HG03045 (cell line): ENCODE measurements around the gene OSER1.

Experiments used
- ATAC-seq: cut with Tn5 transposase; IDR thresholded peaks from one replicate; pipeline ENCODE4 v1.9.1; 2021; ENCODE audit warnings: mild to moderate bottlenecking, moderate library complexity; ENCODE audit not compliant: unreplicated experiment

The OSER1 gene

GRCh38 chr20:44228465-44229258 lies 18.1 kb upstream of the OSER1 start:
- ATAC-seq, result no peak

- no peak for ATAC-seq
Measured at GRCh38 chr20:44224637-44225036, 14.1 kb upstream of the OSER1 start.

DNA sequence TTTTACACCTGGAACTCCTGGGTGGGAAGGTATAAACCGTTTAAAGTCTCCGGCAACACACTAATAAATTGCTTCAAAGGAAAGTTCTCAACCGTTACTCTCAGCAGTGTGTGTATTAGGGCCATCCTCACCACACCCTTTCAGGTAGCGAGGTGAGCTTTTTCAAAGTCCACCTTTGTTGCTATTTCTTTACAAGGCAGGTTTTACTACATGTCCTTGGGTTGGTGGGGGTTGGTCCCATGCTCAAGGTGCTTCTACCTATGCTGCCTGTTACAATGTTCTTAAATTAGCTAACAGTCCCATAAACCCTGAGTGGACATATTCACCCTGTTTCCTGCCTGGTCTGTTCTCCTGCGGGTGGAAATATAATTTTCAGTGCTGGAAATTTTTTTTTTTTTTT lies 13.2 kb upstream of the OSER1 start:
- no peak for ATAC-seq

DNA sequence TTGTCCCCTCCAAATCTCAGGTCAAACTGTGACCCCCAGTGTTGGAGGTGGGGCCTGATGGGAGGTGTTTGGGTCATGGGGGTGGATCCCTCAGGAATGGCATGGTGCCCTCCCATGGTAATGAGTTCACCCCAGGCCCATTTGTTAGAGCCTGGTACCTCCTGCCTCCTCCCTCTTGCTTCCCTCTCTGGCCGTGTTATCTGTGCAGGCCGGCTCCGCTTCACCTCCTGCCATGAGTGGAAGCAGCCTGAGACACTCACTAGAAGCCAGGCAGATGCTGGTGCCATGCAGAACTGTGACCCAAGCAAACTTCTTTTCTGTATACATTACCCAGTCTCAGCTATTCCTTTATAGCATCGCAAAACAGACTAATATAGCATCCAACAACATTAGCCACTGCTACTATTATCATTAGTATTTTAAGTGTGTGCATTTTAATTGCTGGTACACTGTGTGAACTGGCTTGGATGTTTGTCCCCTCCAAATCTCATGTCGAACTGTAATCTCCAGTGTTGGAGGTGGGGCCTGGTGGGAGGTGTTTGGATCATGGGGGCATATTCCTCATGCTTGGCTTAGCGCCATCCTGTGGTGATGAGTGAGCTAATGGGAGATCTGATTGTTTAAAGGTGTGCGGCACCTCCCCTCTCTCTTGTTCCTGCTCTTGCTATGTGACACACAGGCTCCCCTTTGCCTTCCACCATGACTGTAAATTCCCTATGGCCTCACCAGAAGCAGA lies 12.2 kb upstream of the OSER1 start:
- no peak for ATAC-seq

DNA sequence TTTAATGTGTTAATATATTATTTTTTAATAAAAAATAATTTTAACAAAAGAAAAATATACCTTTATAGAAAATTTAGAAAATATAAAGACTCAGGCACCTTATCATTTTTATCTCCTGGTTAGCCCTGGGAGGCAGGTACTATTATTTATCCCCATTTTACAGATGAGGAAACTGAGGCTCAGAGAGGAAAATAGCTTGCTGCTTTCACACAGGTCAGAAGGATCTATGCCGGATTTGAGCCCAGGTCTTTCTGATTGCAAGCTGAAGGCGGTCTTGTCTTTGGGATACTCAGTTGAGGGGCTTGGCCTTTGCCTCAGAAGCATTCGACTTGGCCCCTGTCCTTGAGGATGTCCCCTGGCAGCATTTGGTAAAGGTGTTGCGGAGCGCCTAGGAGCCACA lies 11.5 kb upstream of the OSER1 start:
- ATAC-seq, result no peak

- ATAC-seq, result no peak
Measured at GRCh38 chr20:44221368-44221954, 10.9 kb upstream of the OSER1 start.

DNA sequence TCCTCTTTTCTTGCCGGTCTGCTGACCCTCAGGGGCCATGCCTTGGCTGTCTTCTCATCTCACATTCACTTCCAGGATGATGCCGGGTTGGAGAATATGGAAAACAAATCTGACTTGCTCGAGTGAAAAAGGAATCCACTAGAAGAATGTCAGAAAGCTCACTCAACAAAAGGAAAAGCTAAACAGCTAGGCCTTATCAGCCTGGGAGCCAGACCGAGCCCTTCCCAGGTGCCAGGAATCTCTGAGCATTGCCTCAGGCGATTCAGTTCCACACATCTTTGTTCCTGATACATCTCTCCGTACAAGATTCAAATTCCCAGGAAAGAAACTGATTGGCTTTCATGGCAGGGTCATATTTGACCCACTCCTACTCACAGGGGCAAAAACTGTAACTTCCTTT lies 9.2 kb upstream of the OSER1 start:
- no peak for ATAC-seq

- ATAC-seq, result no peak
Measured at GRCh38 chr20:44219170-44219730, 8.7 kb upstream of the OSER1 start.

DNA sequence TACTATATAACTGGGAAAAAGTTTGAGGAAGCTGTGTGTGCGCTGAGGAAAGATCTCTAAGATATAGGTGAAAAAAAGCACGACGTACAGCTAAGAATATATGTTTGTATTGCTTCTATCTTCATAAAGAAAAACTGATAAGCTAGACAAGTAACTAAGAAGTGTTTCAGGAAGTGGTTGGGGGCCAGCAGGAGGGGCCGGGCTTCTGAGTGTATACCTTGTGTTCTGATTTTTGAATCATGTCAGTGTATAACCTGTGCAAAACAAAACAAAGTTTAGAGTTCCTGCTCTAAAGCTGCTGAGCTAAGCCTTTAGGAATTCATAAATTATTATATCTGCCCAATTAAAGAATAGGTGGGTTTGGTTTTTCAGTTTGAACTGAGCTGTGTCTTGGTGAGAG lies 7.9 kb upstream of the OSER1 start:
- ATAC-seq, result no peak

DNA sequence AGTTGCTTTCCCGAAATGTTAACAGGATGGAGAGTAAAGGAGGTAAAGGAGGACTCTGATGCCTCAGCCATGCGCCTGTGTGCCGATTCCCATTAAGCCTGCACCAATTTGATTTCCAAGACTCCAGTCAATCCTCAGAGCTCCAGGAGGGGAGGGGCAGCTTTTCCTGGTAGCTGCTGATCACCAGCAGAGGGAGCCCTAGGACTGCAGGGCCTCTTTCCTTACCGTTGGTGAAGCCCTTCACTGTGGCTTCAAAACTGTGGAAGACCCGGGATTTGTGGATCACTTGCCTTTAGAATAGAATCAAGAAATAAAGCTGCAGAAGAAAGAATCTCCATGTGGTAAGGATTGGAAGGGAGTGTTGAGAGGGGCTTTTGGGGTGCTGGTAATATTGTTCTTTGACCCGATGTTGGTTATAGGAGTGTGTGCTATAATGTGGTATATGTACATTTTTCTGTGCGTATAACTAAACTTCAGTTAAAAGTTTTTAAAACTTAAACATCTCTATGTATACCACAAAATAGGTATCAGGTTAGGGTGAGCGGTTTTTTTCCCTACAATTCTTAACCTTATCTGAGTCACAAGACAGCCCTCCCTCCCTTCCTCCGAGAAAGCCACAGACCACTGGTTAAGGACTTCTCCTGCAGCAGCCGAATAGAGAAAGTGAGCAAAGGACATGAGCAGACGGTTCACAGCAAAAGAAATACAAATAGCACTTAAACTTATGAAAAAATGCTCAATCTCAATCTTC lies 6.9 kb upstream of the OSER1 start:
- ATAC-seq, result no peak

DNA sequence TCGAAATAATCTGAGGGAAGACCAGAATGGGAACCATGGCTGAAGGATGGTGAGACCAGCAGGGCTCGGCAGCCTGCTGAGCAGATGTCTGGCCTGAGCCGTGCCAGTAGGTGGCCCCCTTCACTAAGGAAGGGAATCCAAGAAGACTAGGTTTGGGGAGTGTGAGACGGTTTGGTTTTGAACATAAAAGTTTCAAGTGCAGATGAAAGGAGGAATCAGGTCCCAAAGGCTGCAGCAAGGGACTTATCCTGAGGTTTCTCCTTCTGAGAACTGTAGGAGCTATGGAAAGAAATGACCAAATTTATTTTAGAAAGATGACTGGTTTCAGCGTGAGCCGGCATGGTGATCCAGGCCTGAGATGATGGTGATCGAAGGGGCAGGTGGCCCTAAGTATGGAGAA lies 4.6 kb upstream of the OSER1 start:
- ATAC-seq, result no peak

DNA sequence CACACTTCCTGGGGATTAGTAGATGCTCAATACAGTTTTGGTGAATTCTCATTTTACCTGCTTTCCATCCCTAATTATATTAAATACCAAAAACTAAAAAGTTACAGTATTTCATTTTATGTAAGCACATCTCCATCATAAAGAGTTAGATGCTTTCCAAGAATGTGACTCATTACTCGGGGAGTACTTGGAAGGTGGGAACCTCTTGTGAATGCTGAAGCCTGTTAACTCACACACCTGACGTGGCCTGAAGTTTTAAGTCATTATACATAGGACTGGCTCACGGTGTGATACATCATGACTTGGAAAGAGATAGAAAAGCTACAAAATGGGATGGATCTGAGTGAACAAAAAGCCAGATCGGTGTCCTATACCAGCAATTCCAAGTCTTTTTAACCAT lies 2.2 kb upstream of the OSER1 start:
- no peak for ATAC-seq

DNA sequence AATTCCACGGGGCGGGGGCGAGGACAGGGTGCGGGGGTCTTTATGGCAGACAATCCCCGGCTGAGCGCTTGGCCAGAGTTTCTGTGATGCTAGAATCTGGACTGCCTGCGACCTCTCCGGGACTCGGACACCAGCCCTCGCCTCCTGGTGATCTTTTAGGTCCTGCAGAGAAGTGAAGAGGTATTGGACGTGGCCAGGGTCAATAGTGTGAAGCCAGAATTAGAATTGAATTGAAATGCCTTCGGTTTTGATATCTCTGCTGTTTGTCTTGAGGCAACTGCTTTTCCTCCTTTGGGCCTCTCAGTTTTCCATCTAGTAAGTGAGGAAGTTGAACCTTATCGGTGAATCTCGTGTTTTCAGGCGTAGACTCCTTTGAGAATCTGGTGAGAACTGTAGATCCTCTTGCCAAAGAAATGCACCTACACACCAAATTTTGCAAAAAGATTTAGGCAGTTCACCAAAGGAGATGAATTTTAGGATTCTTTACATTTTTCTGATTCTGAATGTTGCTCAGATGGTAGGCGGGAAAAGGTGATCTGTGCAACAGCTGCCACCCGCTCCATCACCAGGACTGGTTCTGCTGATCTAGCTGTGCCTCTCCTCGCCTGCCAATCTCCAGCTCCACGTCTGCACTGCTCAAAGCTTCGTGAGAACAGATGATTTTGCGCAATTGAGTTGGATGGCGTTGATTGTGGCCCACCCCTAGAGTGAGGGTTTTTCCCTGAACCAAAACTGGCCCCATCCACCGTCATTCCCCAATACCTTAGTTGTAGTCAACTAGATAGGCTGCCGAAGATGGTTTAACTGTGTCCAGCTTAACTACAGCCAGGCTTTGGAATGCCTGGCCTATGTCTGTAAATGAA lies 837 bp upstream of the OSER1 start:
- no peak for ATAC-seq

GRCh38 chr20:44209686-44210405 lies 725 bp downstream of the OSER1 start:
- ATAC-seq, result peak; percentile 4

DNA sequence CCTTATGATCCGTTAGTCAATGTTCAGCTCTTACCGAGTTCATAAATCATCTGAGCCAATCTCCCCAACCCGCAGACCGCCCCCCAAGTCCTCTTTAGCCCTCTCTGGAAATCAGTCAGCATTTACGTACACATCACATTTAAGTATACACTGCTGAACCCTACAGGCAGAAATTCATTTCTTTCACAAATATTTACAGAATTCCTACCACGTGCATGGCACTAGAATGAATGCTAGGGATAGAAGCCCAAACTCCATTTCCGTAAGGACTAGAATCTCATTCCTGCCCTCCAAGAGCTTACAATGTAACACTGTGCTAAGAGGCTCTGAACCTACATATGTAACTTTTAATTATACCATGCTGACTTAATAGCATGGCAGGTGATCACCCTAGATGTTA lies 1.8 kb downstream of the OSER1 start:
- ATAC-seq, result no peak

GRCh38 chr20:44208165-44208564 lies 2.4 kb downstream of the OSER1 start:
- no peak for ATAC-seq

- ATAC-seq, result no peak
Measured at GRCh38 chr20:44207126-44207723, 3.3 kb downstream of the OSER1 start.

DNA sequence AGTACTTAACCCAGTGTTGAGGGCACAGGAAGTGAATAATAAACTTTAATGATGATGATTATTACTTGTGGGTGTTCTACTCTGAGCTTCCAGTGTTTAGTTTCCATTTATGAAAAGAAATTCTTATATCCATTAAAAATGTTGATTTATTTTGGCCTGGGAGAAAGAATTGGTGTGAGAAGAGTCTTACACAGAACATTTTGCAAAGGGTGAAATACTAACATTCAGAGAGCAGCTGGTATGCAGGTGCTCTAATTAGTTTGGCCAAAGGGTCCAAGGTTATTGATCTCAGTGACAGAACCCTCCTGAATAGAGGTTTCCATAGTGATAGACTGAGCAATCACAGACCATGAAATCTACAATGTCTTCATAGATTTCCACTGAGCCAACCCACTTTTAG lies 4.4 kb downstream of the OSER1 start:
- ATAC-seq, result no peak

GRCh38 chr20:44204832-44205215 lies 5.7 kb downstream of the OSER1 start:
- ATAC-seq, result no peak
